GM12892 (cell line): ENCODE measurements around the gene SPPL2B.

Experiments
- POLR2A ChIP-seq: IDR thresholded peaks from 2 replicates; pipeline ENCODE4 v1.6.1; 2011; ENCODE audit warnings: low read depth, low read length, control low read depth
- TAF1 ChIP-seq: IDR thresholded peaks from 2 replicates; pipeline ENCODE4 v1.6.1; 2011; ENCODE audit warnings: low read depth, mild to moderate bottlenecking, control low read depth, low read length, borderline replicate concordance

DNA sequence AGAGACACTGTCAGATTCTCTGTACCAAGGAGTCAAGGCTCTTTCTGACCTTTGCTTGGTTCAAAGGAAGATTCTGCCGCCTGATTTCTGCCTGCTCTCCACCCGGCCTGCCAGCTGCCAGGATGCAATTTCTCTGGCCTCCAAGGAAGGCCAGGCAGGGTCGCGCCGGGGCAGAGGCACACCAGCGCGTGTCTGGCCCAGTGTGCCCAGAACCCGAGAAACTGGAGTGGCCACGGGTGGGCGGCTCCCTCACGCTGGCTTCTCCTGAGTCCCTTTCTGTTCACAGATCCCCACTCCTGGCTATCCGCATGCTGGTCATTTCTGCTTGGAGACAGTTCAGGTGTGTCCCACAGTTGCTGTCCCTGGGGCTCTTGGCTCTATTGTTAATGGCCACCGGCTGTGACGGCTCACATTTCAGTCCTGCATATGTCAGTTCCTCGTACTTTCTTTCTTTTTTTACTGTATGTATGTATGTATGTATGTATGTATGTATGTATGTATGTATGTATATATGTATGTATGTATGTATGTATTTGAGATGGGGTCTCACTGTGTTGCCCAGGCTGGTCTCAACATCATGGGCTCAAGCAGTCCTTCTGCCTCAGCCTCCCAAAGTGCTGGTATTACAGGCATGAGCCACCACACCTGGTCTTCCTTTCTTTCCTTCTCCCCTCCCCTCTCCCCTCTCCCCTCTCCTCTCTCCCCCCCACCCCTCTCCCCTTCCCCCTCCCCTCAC, 48.5 kb downstream of the SPPL2B start:
- TF ChIP-seq POLR2A (no peak), TAF1 (no peak)
